ENCODE results near the gene EPHA4.

EPHA4 gene

DNA sequence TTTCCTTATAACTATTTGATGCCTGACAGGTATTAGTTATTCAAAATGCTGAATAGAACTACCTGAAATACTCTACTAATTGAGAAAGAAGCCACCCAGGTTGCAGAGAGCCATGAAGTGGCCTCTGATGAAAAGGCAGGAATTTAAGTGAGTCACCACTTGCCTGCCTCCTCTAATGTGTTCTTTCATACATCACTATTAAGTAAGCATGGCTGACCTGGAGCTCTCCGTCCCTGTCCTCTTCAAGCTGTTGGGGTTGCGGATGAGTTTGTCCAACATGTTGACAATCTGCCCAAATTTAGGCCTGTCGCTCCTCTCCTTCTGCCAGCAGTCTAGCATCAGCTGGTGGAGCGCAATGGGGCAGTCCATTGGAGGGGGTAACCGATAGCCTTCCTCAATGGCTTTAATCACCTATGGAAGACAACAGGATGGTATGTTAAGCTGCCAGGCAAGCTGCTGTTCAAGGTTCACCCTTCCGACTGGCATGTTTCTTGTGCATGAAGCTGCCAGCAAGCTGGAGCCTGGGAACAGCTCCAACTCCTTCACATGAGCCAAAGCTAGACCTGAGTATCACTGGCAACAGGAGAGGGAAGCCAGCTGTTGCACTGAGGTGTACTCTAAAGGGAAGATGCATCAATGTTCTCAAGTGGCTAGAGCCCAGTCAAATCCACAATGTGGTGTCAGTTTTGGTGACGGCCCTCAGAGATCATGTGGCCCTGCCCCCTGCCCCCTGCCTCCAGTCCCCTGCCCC is 142.2 kb downstream of the EPHA4 start:
- no peak overlapping the region for H2BK15ac ChIP-seq (ENCODE audit: low read depth, poor library complexity, severe bottlenecking)
- no peak overlapping the region for H3K4me3 ChIP-seq (ENCODE audit: insufficient read depth in 1 of 2, low read depth in 1 of 2, low read length in 2 of 2)
- H2BK12ac ChIP-seq (ENCODE audit: low read length in 2 of 2): no peak overlapping the region
- 92% methylated on average over 7 of the region's 7 CpGs for WGBS
- no peak overlapping the region for H4K91ac ChIP-seq (ENCODE audit: low read length)
- no peak overlapping the region for H3K4ac ChIP-seq (ENCODE audit: low read depth in 1 of 2, low read length in 2 of 2)
- no peak overlapping the region for H4K8ac ChIP-seq (ENCODE audit: low read length)
- H3K4me1 ChIP-seq (ENCODE audit: control insufficient read depth, insufficient read depth, low read depth, low read length): peaks cover 3% of the 10 kb centered on the region
- H2AFZ ChIP-seq (ENCODE audit: low read depth, low read length): no peak overlapping the region
- DNase-seq: peak; percentile 17
- no peak overlapping the region for H2AK5ac ChIP-seq (ENCODE audit: low read length, severe bottlenecking)
- no peak overlapping the region for H2BK5ac ChIP-seq (ENCODE audit: low read depth, low read length, poor library complexity, severe bottlenecking)
- H3K27ac ChIP-seq (ENCODE audit: low read length, poor library complexity, severe bottlenecking): no peak overlapping the region
- peaks cover 22 to 85% of the 10 kb centered on the region in 2 experiments for H3K36me3 ChIP-seq (ENCODE audit: control insufficient read depth in 1 of 2, insufficient read depth in 2 of 2, low read depth in 1 of 2, low read length in 2 of 2)
- no peak overlapping the region for H3K14ac ChIP-seq (ENCODE audit: low read length in 2 of 2)
- no peak overlapping the region for H3K9ac ChIP-seq (ENCODE audit: low read length)
- no peak overlapping the region for H3K23ac ChIP-seq (ENCODE audit: low read length in 2 of 2)
- no peaks in the 10 kb centered on the region for H3K27me3 ChIP-seq (ENCODE audit: control insufficient read depth in 1 of 2, insufficient read depth in 1 of 2, low read length in 2 of 2)
- H3K18ac ChIP-seq (ENCODE audit: low read depth in 1 of 2, low read length in 2 of 2): no peak overlapping the region
- peaks cover 5% of the 10 kb centered on the region for H3K79me1 ChIP-seq (replicated peaks; ENCODE audit: low read length, poor library complexity, severe bottlenecking)
- H3K9me3 ChIP-seq (ENCODE audit: control insufficient read depth, low read length): no peaks in the 10 kb centered on the region
- H2BK120ac ChIP-seq (ENCODE audit: low read depth, low read length): no peak overlapping the region
- no peak overlapping the region for H3K4me2 ChIP-seq (ENCODE audit: low read length, poor library complexity, severe bottlenecking)

GRCh38 chr2:221428896-221429295 is 143.2 kb downstream of the EPHA4 start:
- no peak overlapping the region for H4K91ac ChIP-seq (ENCODE audit: low read length)
- no peak overlapping the region for H3K9ac ChIP-seq (ENCODE audit: low read length)
- H2BK12ac ChIP-seq (ENCODE audit: low read length in 2 of 2): no peak overlapping the region
- no peak overlapping the region for H2AFZ ChIP-seq (ENCODE audit: low read depth, low read length)
- no peak overlapping the region for H3K18ac ChIP-seq (ENCODE audit: low read depth in 1 of 2, low read length in 2 of 2)
- H2BK15ac ChIP-seq (ENCODE audit: low read depth, poor library complexity, severe bottlenecking): no peak overlapping the region
- no peak overlapping the region for H2AK5ac ChIP-seq (ENCODE audit: low read length, severe bottlenecking)
- no peak overlapping the region for H3K4me2 ChIP-seq (ENCODE audit: low read length, poor library complexity, severe bottlenecking)
- H3K4me3 ChIP-seq (ENCODE audit: insufficient read depth in 1 of 2, low read depth in 1 of 2, low read length in 2 of 2): no peak overlapping the region
- H4K8ac ChIP-seq (ENCODE audit: low read length): no peak overlapping the region
- no peak overlapping the region for H3K14ac ChIP-seq (ENCODE audit: low read length in 2 of 2)
- 100% methylated on average over 2 of the region's 2 CpGs for WGBS
- peaks cover 10% of the 10 kb centered on the region for H3K79me1 ChIP-seq (replicated peaks; ENCODE audit: low read length, poor library complexity, severe bottlenecking)
- peaks cover 26 to 84% of the 10 kb centered on the region in 2 experiments for H3K36me3 ChIP-seq (ENCODE audit: control insufficient read depth in 1 of 2, insufficient read depth in 2 of 2, low read depth in 1 of 2, low read length in 2 of 2)
- no peaks in the 10 kb centered on the region for H3K27me3 ChIP-seq (ENCODE audit: control insufficient read depth in 1 of 2, insufficient read depth in 1 of 2, low read length in 2 of 2)
- no peak overlapping the region for H3K4ac ChIP-seq (ENCODE audit: low read depth in 1 of 2, low read length in 2 of 2)
- no peaks in the 10 kb centered on the region for H3K9me3 ChIP-seq (ENCODE audit: control insufficient read depth, low read length)
- DNase-seq: no peak
- no peak overlapping the region for H3K23ac ChIP-seq (ENCODE audit: low read length in 2 of 2)
- H3K4me1 ChIP-seq (ENCODE audit: control insufficient read depth, insufficient read depth, low read depth, low read length): peaks cover 3% of the 10 kb centered on the region
- H2BK120ac ChIP-seq (ENCODE audit: low read depth, low read length): no peak overlapping the region
- H3K27ac ChIP-seq (ENCODE audit: low read length, poor library complexity, severe bottlenecking): no peak overlapping the region
- no peak overlapping the region for H2BK5ac ChIP-seq (ENCODE audit: low read depth, low read length, poor library complexity, severe bottlenecking)

DNA sequence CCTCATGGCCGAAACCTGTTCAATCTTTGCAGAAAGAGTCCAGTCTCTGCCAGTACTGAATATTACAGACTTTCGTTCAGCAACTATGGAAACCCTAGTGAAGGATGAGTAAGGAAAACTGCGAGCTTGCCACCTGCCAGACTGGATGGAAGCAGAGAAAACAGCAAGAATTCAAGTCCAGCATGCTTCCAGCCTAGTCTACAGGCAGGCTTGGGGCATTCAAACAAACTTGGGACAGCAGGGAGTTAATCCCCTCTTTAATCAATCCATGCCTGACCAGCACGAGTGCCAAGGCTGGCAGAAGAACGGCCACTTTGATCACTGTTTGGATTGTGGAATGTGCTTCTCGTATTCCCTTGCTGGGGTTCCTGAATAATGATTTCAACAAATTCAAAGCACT is 145.2 kb downstream of the EPHA4 start:
- Histone ChIP-seq H3K4me2 (ENCODE audit: low read length, poor library complexity, severe bottlenecking) (no peak overlapping the region), H4K8ac (ENCODE audit: low read length) (no peak overlapping the region), H3K23ac (ENCODE audit: low read length in 2 of 2) (no peak overlapping the region), H3K79me1 (replicated peaks; ENCODE audit: low read length, poor library complexity, severe bottlenecking) (peaks cover 16% of the 10 kb centered on the region), H2BK5ac (ENCODE audit: low read depth, low read length, poor library complexity, severe bottlenecking) (no peak overlapping the region), H3K4ac (ENCODE audit: low read depth in 1 of 2, low read length in 2 of 2) (no peak overlapping the region), H3K36me3 (ENCODE audit: control insufficient read depth in 1 of 2, insufficient read depth in 2 of 2, low read depth in 1 of 2, low read length in 2 of 2) (peaks cover 20 to 80% of the 10 kb centered on the region in 2 experiments), H2BK12ac (ENCODE audit: low read length in 2 of 2) (no peak overlapping the region), H3K27ac (ENCODE audit: low read length, poor library complexity, severe bottlenecking) (no peak overlapping the region), H3K27me3 (ENCODE audit: control insufficient read depth in 1 of 2, insufficient read depth in 1 of 2, low read length in 2 of 2) (no peaks in the 10 kb centered on the region), H2BK120ac (ENCODE audit: low read depth, low read length) (no peak overlapping the region), H3K9me3 (ENCODE audit: control insufficient read depth, low read length) (no peaks in the 10 kb centered on the region), H2BK15ac (ENCODE audit: low read depth, poor library complexity, severe bottlenecking) (no peak overlapping the region), H4K91ac (ENCODE audit: low read length) (no peak overlapping the region), H3K4me3 (ENCODE audit: insufficient read depth in 1 of 2, low read depth in 1 of 2, low read length in 2 of 2) (no peak overlapping the region), H3K9ac (ENCODE audit: low read length) (no peak overlapping the region), H2AK5ac (ENCODE audit: low read length, severe bottlenecking) (no peak overlapping the region), H2AFZ (ENCODE audit: low read depth, low read length) (no peak overlapping the region), H3K14ac (ENCODE audit: low read length in 2 of 2) (no peak overlapping the region), H3K18ac (ENCODE audit: low read depth in 1 of 2, low read length in 2 of 2) (no peak overlapping the region), H3K4me1 (ENCODE audit: control insufficient read depth, insufficient read depth, low read depth, low read length) (peaks cover 3% of the 10 kb centered on the region)
- no peak for DNase-seq
- WGBS: 100% methylated on average over 6 of the region's 6 CpGs

- no peak overlapping the region for H2BK15ac ChIP-seq (ENCODE audit: low read depth, poor library complexity, severe bottlenecking)
- no peak overlapping the region for H3K4ac ChIP-seq (ENCODE audit: low read depth in 1 of 2, low read length in 2 of 2)
Measured at GRCh38 chr2:221425891-221426290, 146.2 kb downstream of the EPHA4 start.

More at GRCh38 chr2:221425891-221426290, 146.2 kb downstream of the EPHA4 start:
- H4K91ac ChIP-seq (ENCODE audit: low read length): no peak overlapping the region
- no peak overlapping the region for H3K23ac ChIP-seq (ENCODE audit: low read length in 2 of 2)
- H2BK120ac ChIP-seq (ENCODE audit: low read depth, low read length): no peak overlapping the region
- no peak overlapping the region for H2BK12ac ChIP-seq (ENCODE audit: low read length in 2 of 2)
- H2BK5ac ChIP-seq (ENCODE audit: low read depth, low read length, poor library complexity, severe bottlenecking): no peak overlapping the region
- H3K14ac ChIP-seq (ENCODE audit: low read length in 2 of 2): no peak overlapping the region
- peaks cover 19% of the 10 kb centered on the region for H3K79me1 ChIP-seq (replicated peaks; ENCODE audit: low read length, poor library complexity, severe bottlenecking)
- no peak for DNase-seq
- WGBS: 98% methylated on average over 6 of the region's 8 CpGs
- H2AFZ ChIP-seq (ENCODE audit: low read depth, low read length): no peak overlapping the region
- H3K36me3 ChIP-seq (ENCODE audit: control insufficient read depth in 1 of 2, insufficient read depth in 2 of 2, low read depth in 1 of 2, low read length in 2 of 2): peaks cover 20 to 79% of the 10 kb centered on the region in 2 experiments
- H3K9me3 ChIP-seq (ENCODE audit: control insufficient read depth, low read length): no peaks in the 10 kb centered on the region
- H3K4me2 ChIP-seq (ENCODE audit: low read length, poor library complexity, severe bottlenecking): no peak overlapping the region
- H3K4me3 ChIP-seq (ENCODE audit: insufficient read depth in 1 of 2, low read depth in 1 of 2, low read length in 2 of 2): no peak overlapping the region
- H3K9ac ChIP-seq (ENCODE audit: low read length): no peak overlapping the region
- no peak overlapping the region for H2AK5ac ChIP-seq (ENCODE audit: low read length, severe bottlenecking)
- no peaks in the 10 kb centered on the region for H3K27me3 ChIP-seq (ENCODE audit: control insufficient read depth in 1 of 2, insufficient read depth in 1 of 2, low read length in 2 of 2)
- H3K4me1 ChIP-seq (ENCODE audit: control insufficient read depth, insufficient read depth, low read depth, low read length): peaks cover 3% of the 10 kb centered on the region
- no peak overlapping the region for H3K27ac ChIP-seq (ENCODE audit: low read length, poor library complexity, severe bottlenecking)
- H4K8ac ChIP-seq (ENCODE audit: low read length): no peak overlapping the region
- no peak overlapping the region for H3K18ac ChIP-seq (ENCODE audit: low read depth in 1 of 2, low read length in 2 of 2)
